Neuron (in vitro differentiated cells): Measurements from ENCODE around the gene ADCY2.

Source experiments
- H2AFZ ChIP-seq: one replicate; pipeline ENCODE4 v1.6.1; 2013; ENCODE audit warnings: low read depth, mild to moderate bottlenecking, inconsistent platforms, low read length, moderate library complexity
- H3K27me3 ChIP-seq: one replicate; pipeline ENCODE4 v1.6.1; 2013; ENCODE audit warnings: low read length; ENCODE audit not compliant: insufficient read depth
- H3K36me3 ChIP-seq: one replicate; pipeline ENCODE4 v1.6.1; 2013; ENCODE audit warnings: low read length; ENCODE audit not compliant: insufficient read depth
- H3K4me1 ChIP-seq: one replicate; pipeline ENCODE4 v1.6.1; 2013; ENCODE audit warnings: low read length; ENCODE audit not compliant: insufficient read depth
- H3K4me3 ChIP-seq: 2 replicates; pipeline ENCODE4 v1.5.1; 2013; ENCODE audit warnings: mild to moderate bottlenecking, low read length, moderate library complexity
- H3K9me3 ChIP-seq: one replicate; pipeline ENCODE4 v1.6.1; 2013; ENCODE audit warnings: low read length

ADCY2 gene

GRCh38 chr5:7815892-7816534 is 420.1 kb downstream of the ADCY2 start:
- H3K9me3 ChIP-seq: no peaks in the 10 kb centered on the region

GRCh38 chr5:7816535-7816901 is 420.6 kb downstream of the ADCY2 start:
- Histone ChIP-seq H3K36me3 (no peaks in the 10 kb centered on the region), H2AFZ (no peak overlapping the region), H3K4me1 (no peaks in the 10 kb centered on the region), H3K9me3 (no peaks in the 10 kb centered on the region), H3K4me3 (no peak overlapping the region), H3K27me3 (no peaks in the 10 kb centered on the region)

More at GRCh38 chr5:7815892-7816534, 420.1 kb downstream of the ADCY2 start:
- H3K4me1 ChIP-seq: no peaks in the 10 kb centered on the region
- H3K4me3 ChIP-seq: no peak overlapping the region
- no peak overlapping the region for H2AFZ ChIP-seq
- H3K36me3 ChIP-seq: no peaks in the 10 kb centered on the region
- H3K27me3 ChIP-seq: no peaks in the 10 kb centered on the region

GRCh38 chr5:7822449-7822848 is 426.5 kb downstream of the ADCY2 start:
- H2AFZ ChIP-seq: no peak overlapping the region
- H3K9me3 ChIP-seq: no peaks in the 10 kb centered on the region
- peaks cover 2% of the 10 kb centered on the region for H3K36me3 ChIP-seq
- no peaks in the 10 kb centered on the region for H3K27me3 ChIP-seq
- H3K4me1 ChIP-seq: no peaks in the 10 kb centered on the region
- H3K4me3 ChIP-seq: no peak overlapping the region

GRCh38 chr5:7823594-7823993 is 427.7 kb downstream of the ADCY2 start:
- Histone ChIP-seq H3K27me3 (no peaks in the 10 kb centered on the region), H3K4me1 (no peaks in the 10 kb centered on the region)

GRCh38 chr5:7824995-7825394 is 429.1 kb downstream of the ADCY2 start:
- peaks cover 2% of the 10 kb centered on the region for H3K36me3 ChIP-seq
- H3K27me3 ChIP-seq: no peaks in the 10 kb centered on the region
- H3K4me3 ChIP-seq: no peak overlapping the region
- H3K9me3 ChIP-seq: no peaks in the 10 kb centered on the region
- no peaks in the 10 kb centered on the region for H3K4me1 ChIP-seq
- H2AFZ ChIP-seq: no peak overlapping the region

More at GRCh38 chr5:7823594-7823993, 427.7 kb downstream of the ADCY2 start:
- Histone ChIP-seq H3K36me3 (peaks cover 2% of the 10 kb centered on the region), H3K9me3 (no peaks in the 10 kb centered on the region), H2AFZ (no peak overlapping the region), H3K4me3 (no peak overlapping the region)

GRCh38 chr5:7825630-7826029 is 429.7 kb downstream of the ADCY2 start:
- Histone ChIP-seq H3K4me1 (no peaks in the 10 kb centered on the region), H3K4me3 (no peak overlapping the region), H3K9me3 (no peaks in the 10 kb centered on the region), H3K27me3 (no peaks in the 10 kb centered on the region), H2AFZ (no peak overlapping the region), H3K36me3 (peaks cover 2% of the 10 kb centered on the region)

- Histone ChIP-seq H3K4me3 (no peak overlapping the region), H2AFZ (no peak overlapping the region), H3K4me1 (no peaks in the 10 kb centered on the region), H3K9me3 (no peaks in the 10 kb centered on the region), H3K27me3 (no peaks in the 10 kb centered on the region), H3K36me3 (no peaks in the 10 kb centered on the region)
These were observed 431.7 kb downstream of the ADCY2 start for GRCh38 chr5:7827610-7828009.

- Histone ChIP-seq H3K36me3 (no peaks in the 10 kb centered on the region), H3K4me3 (no peak overlapping the region), H3K27me3 (no peaks in the 10 kb centered on the region), H3K4me1 (no peaks in the 10 kb centered on the region), H3K9me3 (no peaks in the 10 kb centered on the region), H2AFZ (no peak overlapping the region)
These were observed 432.3 kb downstream of the ADCY2 start for GRCh38 chr5:7828269-7828668.

- no peaks in the 10 kb centered on the region for H3K4me1 ChIP-seq
- H3K36me3 ChIP-seq: no peaks in the 10 kb centered on the region
- no peaks in the 10 kb centered on the region for H3K9me3 ChIP-seq
- no peak overlapping the region for H3K4me3 ChIP-seq
- H2AFZ ChIP-seq: no peak overlapping the region
- no peaks in the 10 kb centered on the region for H3K27me3 ChIP-seq
These were observed 439.0 kb downstream of the ADCY2 start for GRCh38 chr5:7834982-7835381.

GRCh38 chr5:7837403-7837802 is 441.5 kb downstream of the ADCY2 start:
- H3K4me3 ChIP-seq: no peak overlapping the region
- H3K9me3 ChIP-seq: no peaks in the 10 kb centered on the region
- H3K4me1 ChIP-seq: no peaks in the 10 kb centered on the region

GRCh38 chr5:7842531-7842930 is 446.6 kb downstream of the ADCY2 start:
- no peak overlapping the region for H3K4me3 ChIP-seq
- no peaks in the 10 kb centered on the region for H3K27me3 ChIP-seq
- no peaks in the 10 kb centered on the region for H3K4me1 ChIP-seq
- no peaks in the 10 kb centered on the region for H3K36me3 ChIP-seq
- no peaks in the 10 kb centered on the region for H3K9me3 ChIP-seq
- no peak overlapping the region for H2AFZ ChIP-seq

More at GRCh38 chr5:7837403-7837802, 441.5 kb downstream of the ADCY2 start:
- Histone ChIP-seq H2AFZ (no peak overlapping the region), H3K36me3 (no peaks in the 10 kb centered on the region), H3K27me3 (no peaks in the 10 kb centered on the region)

- Histone ChIP-seq H3K4me1 (peaks cover 7% of the 10 kb centered on the region), H3K9me3 (no peaks in the 10 kb centered on the region), H3K36me3 (no peaks in the 10 kb centered on the region), H3K4me3 (no peak overlapping the region), H3K27me3 (no peaks in the 10 kb centered on the region), H2AFZ (no peak overlapping the region)
These were observed 449.0 kb downstream of the ADCY2 start for GRCh38 chr5:7844901-7845300.

GRCh38 chr5:7845557-7845956 is 449.6 kb downstream of the ADCY2 start:
- H3K36me3 ChIP-seq: no peaks in the 10 kb centered on the region
- H3K9me3 ChIP-seq: no peaks in the 10 kb centered on the region
- H2AFZ ChIP-seq: no peak overlapping the region
- H3K4me1 ChIP-seq: peaks cover 7% of the 10 kb centered on the region
- no peak overlapping the region for H3K4me3 ChIP-seq
- no peaks in the 10 kb centered on the region for H3K27me3 ChIP-seq

GRCh38 chr5:7846327-7846726 is 450.4 kb downstream of the ADCY2 start:
- no peak overlapping the region for H3K4me3 ChIP-seq
- H3K36me3 ChIP-seq: no peaks in the 10 kb centered on the region
- H2AFZ ChIP-seq: no peak overlapping the region
- no peaks in the 10 kb centered on the region for H3K9me3 ChIP-seq
- peaks cover 7% of the 10 kb centered on the region for H3K4me1 ChIP-seq
- no peaks in the 10 kb centered on the region for H3K27me3 ChIP-seq
